Esophagus squamous epithelium (tissue), 5 donors: Measurements from ENCODE around the gene KRT80. TPM values are rescaled to one million over a fixed set of nuclear protein-coding genes. Genes with fewer than 3 reads are reported as not detected.

ENCODE experiments used
- DNase-seq: peaks from one replicate; lab custom pipeline; 2025; lab: John Stamatoyannopoulos, UW
- H3K27ac ChIP-seq, 4 donors: fragments of 200-600 bp; sonication (generic); one replicate each; pipeline ENCODE4 v1.5.1; 2016 to 2019; ENCODE audit warnings: mild to moderate bottlenecking in 1 of 4
- H3K27me3 ChIP-seq, 4 donors: fragments of 200-600 bp; sonication (generic); 1 replicate in 3 of 4; 2 replicates in 1 of 4; pipeline versions ENCODE4 v1.5.1 to v1.6.0; 2017 to 2021; ENCODE audit warnings: antibody characterized with exemption in 1 of 4
- H3K36me3 ChIP-seq, 3 donors: fragments of 200-600 bp; sonication (generic); one replicate each; pipeline ENCODE4 v1.5.1; 2016 to 2019
- H3K4me1 ChIP-seq, 3 donors: fragments of 200-600 bp; sonication (generic); one replicate each; pipeline ENCODE4 v1.5.1; 2017 to 2019
- H3K4me3 ChIP-seq, 4 donors: fragments of 200-600 bp; sonication (generic); 1 replicate in 3 of 4; 2 replicates in 1 of 4; pipeline ENCODE4 v1.5.1; 2016 to 2019; ENCODE audit warnings: mild to moderate bottlenecking in 2 of 4, moderate library complexity in 1 of 4
- H3K9me3 ChIP-seq, 3 donors: fragments of 200-600 bp; sonication (generic); one replicate each; pipeline ENCODE4 v1.5.1; 2016 to 2019
- POLR2A ChIP-seq, 4 donors: fragments of 450-650 bp; IDR thresholded peaks; one replicate each; pipeline ENCODE4 v1.6.1; 2017; ENCODE audit warnings: antibody characterized with exemption in 4 of 4, mild to moderate bottlenecking in 4 of 4, moderate library complexity in 3 of 4
- WGBS, 2 donors: methylation state at CpG; one replicate each; pipeline ENCODE4 v1.1.5; 2018; 5-methylcytosine and 5-hydroxymethylcytosine counted together
- intact Hi-C: fragments of 100-400 bp; cut with DNase I; formaldehyde crosslinking; loops from one replicate; pipeline ENCODE4 v1.15.0; 2022
- total RNA-seq, 4 donors: library from RNA; depleted of rRNA; stranded (reverse); fragments of >200 nt; gene quantifications; one replicate each; pipeline ENCODE4 v1.1.0, GENCODE V29; 2016
- TF ChIP-seq, protein P1 (sequence below), 6 experiments: fragments of 450-650 bp in 4 of 6; fragments of 200-600 bp in 2 of 6; sonication (generic) in 2 of 6; IDR thresholded peaks; one replicate each; pipeline ENCODE4 v1.5.1; 2016 to 2019; ENCODE audit warnings: antibody characterized with exemption in 6 of 6, mild to moderate bottlenecking in 4 of 6, moderate library complexity in 4 of 6
- donor health status: DM: yes; HTN: yes; CAD: no.

The KRT80 gene
- total RNA-seq, 4 donors from 2014 or later, result 11.4 to 39.6 (median 16.5) TPM

DNA sequence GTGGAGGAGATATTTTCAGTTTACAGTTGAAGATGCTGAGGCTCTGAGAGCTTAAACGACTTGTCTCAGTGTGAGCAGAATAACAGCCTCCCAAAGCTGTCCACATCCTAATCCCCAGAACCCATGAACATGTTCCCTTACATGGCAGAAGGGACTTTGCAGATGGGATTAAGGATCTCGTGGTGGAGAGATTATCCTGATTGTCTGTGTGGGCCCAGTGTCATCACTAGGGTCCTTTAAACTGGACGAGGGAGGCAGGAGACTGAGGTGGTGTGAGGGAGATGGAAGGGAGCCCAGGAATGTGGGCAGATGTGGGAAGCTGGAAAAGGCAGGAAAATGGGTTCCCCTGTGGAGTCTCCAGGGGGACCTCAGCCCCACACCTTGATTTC is 9.6 kb upstream of the KRT80 start:
- peaks cover 0 to 18% (median 0%) of the 10 kb centered on the region in 4 donors for H3K27me3 ChIP-seq
- intact Hi-C loops, result no loop called here
- H3K4me1 ChIP-seq, result peaks cover 24 to 54% (median 31%) of the 10 kb centered on the region in 3 donors
- no peak overlapping the region for H3K4me3 ChIP-seq
- no peaks in the 10 kb centered on the region for H3K9me3 ChIP-seq
- 42 to 48% methylated on average over 2 to 3 of the region's 3 CpGs for WGBS, 2 donors
- no peak overlapping the region for H3K27ac ChIP-seq
- DNase-seq, result no peak
- no peaks in the 10 kb centered on the region for H3K36me3 ChIP-seq
- TF ChIP-seq, protein P1, sequence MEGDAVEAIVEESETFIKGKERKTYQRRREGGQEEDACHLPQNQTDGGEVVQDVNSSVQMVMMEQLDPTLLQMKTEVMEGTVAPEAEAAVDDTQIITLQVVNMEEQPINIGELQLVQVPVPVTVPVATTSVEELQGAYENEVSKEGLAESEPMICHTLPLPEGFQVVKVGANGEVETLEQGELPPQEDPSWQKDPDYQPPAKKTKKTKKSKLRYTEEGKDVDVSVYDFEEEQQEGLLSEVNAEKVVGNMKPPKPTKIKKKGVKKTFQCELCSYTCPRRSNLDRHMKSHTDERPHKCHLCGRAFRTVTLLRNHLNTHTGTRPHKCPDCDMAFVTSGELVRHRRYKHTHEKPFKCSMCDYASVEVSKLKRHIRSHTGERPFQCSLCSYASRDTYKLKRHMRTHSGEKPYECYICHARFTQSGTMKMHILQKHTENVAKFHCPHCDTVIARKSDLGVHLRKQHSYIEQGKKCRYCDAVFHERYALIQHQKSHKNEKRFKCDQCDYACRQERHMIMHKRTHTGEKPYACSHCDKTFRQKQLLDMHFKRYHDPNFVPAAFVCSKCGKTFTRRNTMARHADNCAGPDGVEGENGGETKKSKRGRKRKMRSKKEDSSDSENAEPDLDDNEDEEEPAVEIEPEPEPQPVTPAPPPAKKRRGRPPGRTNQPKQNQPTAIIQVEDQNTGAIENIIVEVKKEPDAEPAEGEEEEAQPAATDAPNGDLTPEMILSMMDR (IDR thresholded peaks at IDR 0.05), result no peak
- TF ChIP-seq POLR2A (IDR thresholded peaks at IDR 0.05), result no peak

DNA sequence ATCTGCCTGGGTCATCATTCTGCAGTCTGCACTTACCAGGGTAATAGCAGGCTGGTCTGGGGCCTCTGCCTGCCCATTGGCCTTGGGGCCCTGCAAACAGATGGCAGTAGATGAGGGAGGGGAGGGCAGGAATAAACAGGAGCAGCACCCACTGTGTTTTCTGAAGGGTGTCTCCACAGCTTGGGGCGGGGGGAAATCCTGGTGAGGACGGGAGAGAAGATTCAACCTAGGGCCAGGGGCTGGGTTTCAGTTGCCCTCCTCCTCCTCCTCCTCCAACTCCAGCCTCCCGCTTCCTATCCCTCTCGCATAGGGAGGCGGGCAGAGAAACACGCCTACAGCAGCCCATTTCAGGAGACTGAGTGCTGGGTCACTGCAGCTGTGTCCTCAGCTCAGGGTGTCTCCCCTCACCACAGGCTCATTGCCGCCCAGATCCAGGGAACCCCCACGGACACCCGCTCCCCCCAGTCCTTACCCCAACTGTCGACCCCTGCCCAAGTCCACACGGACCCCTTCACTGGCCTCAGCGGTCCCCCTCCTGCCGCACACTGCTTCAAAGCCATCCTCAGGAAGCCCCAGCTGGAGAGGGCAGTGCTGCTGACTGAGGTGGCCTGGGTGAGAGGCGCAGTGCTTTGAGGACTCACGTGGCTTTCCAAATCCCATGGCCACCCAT is 9.1 kb upstream of the KRT80 start:
- Histone ChIP-seq H3K27ac (no peak overlapping the region), H3K4me1 (peaks cover 24 to 51% (median 31%) of the 10 kb centered on the region in 3 donors), H3K9me3 (no peaks in the 10 kb centered on the region), H3K27me3 (peaks cover 0 to 17% (median 0%) of the 10 kb centered on the region in 4 donors), H3K4me3 (no peak overlapping the region), H3K36me3 (no peaks in the 10 kb centered on the region)
- DNase-seq, result no peak
- WGBS, 2 donors, result 69 to 100% methylated on average over 1 to 6 of the region's 15 CpGs
- intact Hi-C loops, result no loop called here
- TF ChIP-seq, protein P1 (IDR thresholded peaks at IDR 0.05), result no peak
- no peak for TF ChIP-seq POLR2A (IDR thresholded peaks at IDR 0.05)

DNA sequence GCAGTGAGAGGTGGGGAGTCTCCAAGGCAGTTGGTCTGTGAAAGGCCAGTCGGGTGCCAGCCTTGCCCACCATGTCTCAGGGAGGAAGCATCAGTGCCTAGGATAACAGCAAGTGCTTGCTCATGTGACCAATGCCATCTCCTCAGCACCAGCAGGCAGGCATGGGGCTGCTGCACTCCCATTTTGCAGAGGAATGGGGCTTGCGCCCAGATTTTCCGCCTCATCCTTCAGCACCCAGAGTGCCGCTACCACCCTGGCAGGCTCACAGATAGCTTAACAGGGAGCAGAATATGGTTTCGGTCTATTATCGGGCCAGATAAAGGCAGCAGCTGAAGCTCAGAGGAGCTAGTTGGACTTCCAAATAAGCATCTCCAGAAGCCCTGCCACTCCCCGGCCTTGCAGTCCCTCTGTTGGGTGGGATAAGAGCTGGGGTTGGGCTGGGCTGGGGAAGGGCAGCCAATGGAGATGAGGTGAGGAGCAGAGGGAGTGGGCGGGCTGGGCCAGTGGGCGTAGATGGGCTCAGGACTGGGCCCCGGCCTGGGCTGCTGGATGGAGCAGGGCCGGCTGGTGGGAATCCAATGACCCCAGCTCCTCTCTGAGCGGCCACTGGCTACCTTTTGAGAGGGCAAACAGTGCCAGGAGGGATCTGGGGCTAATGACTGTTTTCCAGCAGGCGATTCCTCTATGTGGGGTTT is 8.4 kb upstream of the KRT80 start:
- Histone ChIP-seq H3K9me3 (no peaks in the 10 kb centered on the region), H3K27ac (no peak overlapping the region), H3K27me3 (peaks cover 0 to 17% (median 0%) of the 10 kb centered on the region in 4 donors), H3K4me1 (peaks cover 24 to 51% (median 31%) of the 10 kb centered on the region in 3 donors), H3K4me3 (no peak overlapping the region), H3K36me3 (no peaks in the 10 kb centered on the region)
- intact Hi-C loops, result no loop called here
- TF ChIP-seq POLR2A (IDR thresholded peaks at IDR 0.05), result no peak
- TF ChIP-seq, protein P1 (IDR thresholded peaks at IDR 0.05), result no peak
- DNase-seq, result no peak
- WGBS, 2 donors, result 93 to 94% methylated on average over 3 of the region's 13 CpGs

DNA sequence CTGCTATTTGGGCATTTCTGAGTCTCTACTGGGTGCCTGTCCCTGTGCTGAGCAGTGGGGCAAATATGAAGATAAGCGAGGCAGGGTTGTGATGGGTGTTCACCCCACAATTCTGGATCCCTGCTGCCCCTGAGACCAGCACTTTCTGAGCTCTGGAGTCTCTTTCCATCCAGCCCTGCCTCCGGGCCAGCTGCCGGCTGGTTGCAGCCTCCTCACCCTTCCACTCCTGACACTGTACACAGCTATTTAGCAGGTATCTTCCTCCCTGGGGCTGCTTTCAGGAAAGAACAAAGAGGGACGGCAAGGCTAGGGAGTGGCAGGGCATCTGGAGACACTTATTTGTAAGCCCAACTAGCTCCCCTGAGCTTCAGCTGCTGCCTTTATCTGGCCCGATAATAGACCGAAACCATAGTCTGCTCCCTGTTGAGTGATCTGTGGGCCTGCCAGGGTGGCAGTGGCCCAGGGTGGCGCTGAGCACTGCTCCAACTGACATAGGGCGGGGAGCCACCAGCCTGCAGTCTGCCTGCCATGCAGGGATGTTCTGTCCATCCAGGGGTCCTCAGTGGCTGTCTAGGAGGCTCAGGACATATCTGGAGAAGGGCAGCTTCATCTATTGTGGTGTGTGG is 7.6 kb upstream of the KRT80 start:
- WGBS, 2 donors, result 67 to 96% methylated on average over 4 to 6 of the region's 8 CpGs
- intact Hi-C loops, result no loop called here
- no peak overlapping the region for H3K4me3 ChIP-seq
- H3K36me3 ChIP-seq, result no peaks in the 10 kb centered on the region
- H3K27me3 ChIP-seq, result peaks cover 0 to 17% (median 0%) of the 10 kb centered on the region in 4 donors
- H3K9me3 ChIP-seq, result no peaks in the 10 kb centered on the region
- DNase-seq, result no peak
- TF ChIP-seq, protein P1 (IDR thresholded peaks at IDR 0.05), result no peak
- TF ChIP-seq POLR2A (IDR thresholded peaks at IDR 0.05), result no peak
- H3K27ac ChIP-seq, result peak overlapping the region in 2 of 4 donors; percentile 42 to 62
- H3K4me1 ChIP-seq, result peaks cover 24 to 59% (median 31%) of the 10 kb centered on the region in 3 donors
